PC-3 (cell line): Measurements from ENCODE around the gene PCP4.

ENCODE experiments used
- CTCF ChIP-seq: fragments of 300-600 bp; sonication (generic); conservative IDR thresholded peaks from 2 replicates; pipeline ENCODE4 v1.5.1; 2017; ENCODE audit warnings: antibody characterized with exemption, low read depth, mild to moderate bottlenecking, low read length
- EZH2 ChIP-seq: fragments of 300-600 bp; sonication (generic); IDR thresholded peaks from one replicate; pipeline ENCODE4 v1.6.1; 2017; ENCODE audit warnings: antibody characterized with exemption, mild to moderate bottlenecking, low read length; ENCODE audit not compliant: unreplicated experiment

GRCh38 chr21:39822042-39822441 is 45.2 kb upstream of the PCP4 start:
- TF ChIP-seq CTCF (no peak), EZH2 (no peak)
